CD8-positive, alpha-beta memory T cell (primary cell): ENCODE results near the gene B4GALNT1. TPM values are rescaled to one million over a fixed set of nuclear protein-coding genes. Genes with fewer than 3 reads are reported as not detected.
"Not testable (repeated sequence)": the region's sequence is repeated elsewhere in the genome, so short reads cannot be mapped to it uniquely, and the experiment has no call there.

Source experiments
- CTCF ChIA-PET: fragments of 350-600 bp; sonication (Branson Sonifier 250); formaldehyde crosslinking; loops from one replicate; lab custom pipeline; 2021; ENCODE audit warnings: antibody characterized with exemption; lab: Charles Lee
- POLR2A ChIA-PET: fragments of 350-600 bp; sonication (Branson Sonifier 250); formaldehyde crosslinking; loops from one replicate; lab custom pipeline; 2021; ENCODE audit warnings: antibody characterized with exemption; lab: Charles Lee
- DNase-seq, 5 donors: peaks; one replicate each; pipeline versions ENCODE4 v3.0.0 to v3.0.0-alpha.2; 2020 to 2022; ENCODE audit warnings: mixed read lengths in 1 of 5
- H3K27ac ChIP-seq: one replicate; pipeline ENCODE4 v1.7.0; 2013; ENCODE audit warnings: low read depth, mild to moderate bottlenecking, low read length, moderate library complexity
- H3K27me3 ChIP-seq: 2 replicates; pipeline ENCODE4 v1.7.0; 2013; ENCODE audit warnings: low read length, mild to moderate bottlenecking; ENCODE audit not compliant: insufficient read depth, poor library complexity, severe bottlenecking
- H3K36me3 ChIP-seq: 2 replicates; pipeline ENCODE4 v1.7.0; 2013; ENCODE audit warnings: mild to moderate bottlenecking, low read length, moderate library complexity; ENCODE audit not compliant: insufficient read depth
- H3K4me1 ChIP-seq: 2 replicates; pipeline ENCODE4 v1.7.0; 2013; ENCODE audit warnings: mild to moderate bottlenecking, low read length, moderate library complexity; ENCODE audit not compliant: insufficient read depth
- H3K4me3 ChIP-seq: 2 replicates; pipeline ENCODE4 v1.7.0; 2013; ENCODE audit warnings: mild to moderate bottlenecking, low read length
- H3K9me3 ChIP-seq: 2 replicates; pipeline ENCODE4 v1.7.0; 2013; ENCODE audit warnings: mild to moderate bottlenecking, low read length
- H3K27ac Mint-ChIP-seq, 8 donors: one replicate each; pipeline ENCODE4 v1.8.0; 2020 to 2021; ENCODE audit warnings: mixed read lengths in 8 of 8, mild to moderate bottlenecking in 6 of 8, inconsistent platforms in 3 of 8, moderate library complexity in 3 of 8
- H3K27me3 Mint-ChIP-seq, 2 donors: one replicate each; pipeline ENCODE4 v1.8.0; 2020 to 2021; ENCODE audit warnings: mixed read lengths in 2 of 2, mild to moderate bottlenecking in 1 of 2, moderate library complexity in 1 of 2
- H3K36me3 Mint-ChIP-seq, 3 donors: one replicate each; pipeline ENCODE4 v1.8.0; 2020 to 2021; ENCODE audit warnings: mixed read lengths in 3 of 3, inconsistent platforms in 1 of 3, mild to moderate bottlenecking in 1 of 3
- H3K4me1 Mint-ChIP-seq, 3 donors: one replicate each; pipeline ENCODE4 v1.8.0; 2020 to 2021; ENCODE audit warnings: mixed read lengths in 3 of 3, inconsistent platforms in 1 of 3, mild to moderate bottlenecking in 1 of 3
- H3K4me3 Mint-ChIP-seq, 7 donors: one replicate each; pipeline ENCODE4 v1.8.0; 2020 to 2021; ENCODE audit warnings: mixed read lengths in 7 of 7, mild to moderate bottlenecking in 6 of 7, moderate library complexity in 4 of 7, inconsistent platforms in 2 of 7
- H3K9me3 Mint-ChIP-seq, 5 donors: one replicate each; pipeline ENCODE4 v1.8.0; 2020 to 2022; ENCODE audit warnings: mixed read lengths in 5 of 5, mild to moderate bottlenecking in 3 of 5, moderate library complexity in 2 of 5, inconsistent platforms in 1 of 5
- polyA plus RNA-seq: library from polyadenylated mRNA; unstranded; fragments of 300-500 nt; fragmentation: Illumina TruSeq; gene quantifications from one replicate; pipeline ENCODE4 v1.2.3, GENCODE V29; 2021
- total RNA-seq, 2 experiments: library from RNA; stranded (reverse); gene quantifications; one replicate each; pipeline ENCODE4 v1.2.3, GENCODE V29; 2021

B4GALNT1 gene
- total and polyA plus RNA-seq, 3 experiments from 2014 or later, result 2.9 to 4.1 TPM; not detected in 1

- peaks cover 18 to 20% of the 10 kb centered on the region in 2 donors for H3K27me3 Mint-ChIP-seq
- H3K27ac ChIP-seq, H3K27ac Mint-ChIP-seq, H3K9me3 ChIP-seq, H3K36me3 Mint-ChIP-seq, DNase-seq, H3K4me3 Mint-ChIP-seq, H3K27me3 ChIP-seq, CTCF ChIA-PET, H3K4me3 ChIP-seq, H3K36me3 ChIP-seq, H3K4me1 Mint-ChIP-seq, H3K4me1 ChIP-seq: not testable (repeated sequence)
- H3K9me3 Mint-ChIP-seq, result peaks cover 4 to 10% (median 5%) of the 10 kb centered on the region in 5 donors
- POLR2A ChIA-PET, result interaction anchor here (0.7 kb wide), 1 partner anchor 1964 kb away, joined by 3 read pairs; no protein-coding TSS in a partner anchor
Measured at GRCh38 chr12:57645990-57646658, 13.1 kb upstream of the B4GALNT1 start.

GRCh38 chr12:57641699-57642442 is 8.9 kb upstream of the B4GALNT1 start:
- Mint-ChIP-seq H3K27me3 (peaks cover 34 to 35% of the 10 kb centered on the region in 2 donors), H3K4me3 (no peak overlapping the region), H3K36me3 (peaks cover 0 to 3% (median 0%) of the 10 kb centered on the region in 3 donors), H3K4me1 (no peaks in the 10 kb centered on the region), H3K27ac (no peak overlapping the region), H3K9me3 (peaks cover 4 to 10% (median 5%) of the 10 kb centered on the region in 5 donors)
- Histone ChIP-seq H3K27ac (no peak overlapping the region), H3K4me1 (no peaks in the 10 kb centered on the region), H3K27me3 (no peaks in the 10 kb centered on the region), H3K9me3 (no peaks in the 10 kb centered on the region), H3K36me3 (no peaks in the 10 kb centered on the region), H3K4me3 (no peak overlapping the region)
- ChIA-PET CTCF (interaction anchor here (0.7 to 3.8 kb wide), 2 partner anchors 8 to 15 kb away, joined by 3 to 17 read pairs; partner anchors contain the start of gene B4GALNT1), POLR2A (no interaction called here)
- DNase-seq, result no peak

GRCh38 chr12:57640175-57641042 is 7.4 kb upstream of the B4GALNT1 start:
- CTCF ChIA-PET, result no interaction called here
- no peak overlapping the region for H3K4me3 Mint-ChIP-seq

GRCh38 chr12:57638096-57638495 is 5.1 kb upstream of the B4GALNT1 start:
- no peaks in the 10 kb centered on the region for H3K36me3 Mint-ChIP-seq
- ChIA-PET POLR2A (no interaction called here), CTCF (interaction anchor here (1.9 to 2.6 kb wide), 2 partner anchors 55 to 179 kb away, joined by 6 to 10 read pairs; no protein-coding TSS in a partner anchor)
- no peaks in the 10 kb centered on the region for H3K27me3 ChIP-seq
- H3K4me1 ChIP-seq, result peaks cover 5% of the 10 kb centered on the region
- no peaks in the 10 kb centered on the region for H3K9me3 Mint-ChIP-seq
- H3K4me3 Mint-ChIP-seq, result no peak overlapping the region
- peaks cover 0 to 6% (median 5%) of the 10 kb centered on the region in 3 donors for H3K4me1 Mint-ChIP-seq
- no peaks in the 10 kb centered on the region for H3K9me3 ChIP-seq
- no peak for DNase-seq
- H3K4me3 ChIP-seq, result no peak overlapping the region
- no peak overlapping the region for H3K27ac Mint-ChIP-seq
- no peak overlapping the region for H3K27ac ChIP-seq
- peaks cover 40 to 42% of the 10 kb centered on the region in 2 donors for H3K27me3 Mint-ChIP-seq
- no peaks in the 10 kb centered on the region for H3K36me3 ChIP-seq

More at GRCh38 chr12:57640175-57641042, 7.4 kb upstream of the B4GALNT1 start:
- Mint-ChIP-seq H3K27me3 (peaks cover 33 to 34% of the 10 kb centered on the region in 2 donors), H3K27ac (no peak overlapping the region), H3K9me3 (peaks cover 0 to 5% (median 2%) of the 10 kb centered on the region in 5 donors), H3K36me3 (peaks cover 0 to 3% (median 0%) of the 10 kb centered on the region in 3 donors), H3K4me1 (no peaks in the 10 kb centered on the region)
- Histone ChIP-seq H3K9me3 (no peaks in the 10 kb centered on the region), H3K27me3 (no peaks in the 10 kb centered on the region), H3K4me1 (no peaks in the 10 kb centered on the region), H3K36me3 (no peaks in the 10 kb centered on the region), H3K27ac (no peak overlapping the region), H3K4me3 (no peak overlapping the region)
- POLR2A ChIA-PET, result no interaction called here
- no peak for DNase-seq

GRCh38 chr12:57637364-57637763 is 4.4 kb upstream of the B4GALNT1 start:
- H3K4me3 Mint-ChIP-seq, result no peak overlapping the region
- H3K9me3 Mint-ChIP-seq, result no peaks in the 10 kb centered on the region
- no peaks in the 10 kb centered on the region for H3K36me3 Mint-ChIP-seq
- POLR2A ChIA-PET, result interaction anchor here (0.6 kb wide), 1 partner anchor 15 kb away, joined by 3 read pairs; no protein-coding TSS in a partner anchor
- CTCF ChIA-PET, result interaction anchor here (0.7 to 2.6 kb wide), 4 partner anchors 10 to 179 kb away, joined by 3 to 10 read pairs (median 5); no protein-coding TSS in a partner anchor
- Histone ChIP-seq H3K4me3 (no peak overlapping the region), H3K4me1 (peaks cover 6% of the 10 kb centered on the region), H3K36me3 (no peaks in the 10 kb centered on the region), H3K9me3 (no peaks in the 10 kb centered on the region), H3K27ac (no peak overlapping the region), H3K27me3 (peaks cover under 1% of the 10 kb centered on the region)
- peaks cover 0 to 7% (median 6%) of the 10 kb centered on the region in 3 donors for H3K4me1 Mint-ChIP-seq
- H3K27me3 Mint-ChIP-seq, result peaks cover 41 to 43% of the 10 kb centered on the region in 2 donors
- DNase-seq, result no peak
- H3K27ac Mint-ChIP-seq, result no peak overlapping the region

- POLR2A ChIA-PET, H3K36me3 ChIP-seq, H3K9me3 ChIP-seq, H3K27me3 ChIP-seq, H3K9me3 Mint-ChIP-seq, H3K4me3 ChIP-seq, H3K27ac ChIP-seq, H3K36me3 Mint-ChIP-seq, DNase-seq, H3K27ac Mint-ChIP-seq, H3K4me3 Mint-ChIP-seq: not testable (repeated sequence)
- H3K4me1 ChIP-seq, result peaks cover 11% of the 10 kb centered on the region
- peaks cover 0 to 10% (median 8%) of the 10 kb centered on the region in 3 donors for H3K4me1 Mint-ChIP-seq
- CTCF ChIA-PET, result interaction anchor here (0.7 to 1.4 kb wide), 3 partner anchors 9 to 37 kb away, joined by 3 to 4 read pairs (median 3); no protein-coding TSS in a partner anchor
- peaks cover 38 to 42% of the 10 kb centered on the region in 2 donors for H3K27me3 Mint-ChIP-seq
Measured at GRCh38 chr12:57636731-57637130, 3.7 kb upstream of the B4GALNT1 start.
